HepG2 (cell line): ENCODE results near the gene ALB. TPM values are rescaled to one million over a fixed set of nuclear protein-coding genes. Genes with fewer than 3 reads are reported as not detected.

ENCODE experiments used
- ARNTL ChIP-seq: sonication (generic); formaldehyde crosslinking; IDR thresholded peaks from 2 replicates; pipeline ENCODE4 v1.4.0; 2020; ENCODE audit warnings: mild to moderate bottlenecking, missing genetic modification reagents
- CBX1 ChIP-seq: IDR thresholded peaks from one replicate; pipeline ENCODE4 v1.6.1; 2016; ENCODE audit warnings: antibody characterized with exemption, low read depth
- DPF2 ChIP-seq: sonication (generic); formaldehyde crosslinking; IDR thresholded peaks from 2 replicates; pipeline ENCODE4 v1.4.0; 2020; ENCODE audit warnings: mild to moderate bottlenecking, low read depth, missing genetic modification reagents, borderline replicate concordance
- EHMT2 ChIP-seq: fragments of 200-600 bp; sonication (generic); IDR thresholded peaks from 2 replicates; pipeline ENCODE4 v1.7.0; 2017; ENCODE audit warnings: antibody characterized with exemption, low read depth, low read length, borderline replicate concordance
- ELF1 ChIP-seq: sonication (generic); formaldehyde crosslinking; IDR thresholded peaks from 2 replicates; pipeline ENCODE4 v1.4.0; 2020; ENCODE audit warnings: missing genetic modification reagents
- IRF2 ChIP-seq: IDR thresholded peaks from 2 replicates; pipeline ENCODE4 v1.6.1; 2018; ENCODE audit warnings: missing genetic modification reagents, missing compliant biosample characterization
- MATR3 ChIP-seq: sonication (generic); formaldehyde crosslinking; IDR thresholded peaks from 2 replicates; pipeline ENCODE4 v1.4.0; 2020; ENCODE audit warnings: missing genetic modification reagents
- NFIC ChIP-seq: IDR thresholded peaks from 2 replicates; pipeline ENCODE4 v1.6.1; 2012; ENCODE audit warnings: mild to moderate bottlenecking, low read length, inconsistent platforms
- RXRA ChIP-seq: sonication (generic); formaldehyde crosslinking; IDR thresholded peaks from 2 replicates; pipeline ENCODE4 v1.5.1; 2020; ENCODE audit warnings: missing genetic modification reagents
- SNAI1 ChIP-seq: sonication (generic); formaldehyde crosslinking; IDR thresholded peaks from 2 replicates; pipeline ENCODE4 v1.5.0; 2020; ENCODE audit warnings: mild to moderate bottlenecking, missing genetic modification reagents, borderline replicate concordance
- SOX5 ChIP-seq: IDR thresholded peaks from 2 replicates; pipeline ENCODE4 v1.6.1; 2016; ENCODE audit warnings: borderline replicate concordance
- SSRP1 ChIP-seq: IDR thresholded peaks from 2 replicates; pipeline ENCODE4 v1.6.1; 2016; ENCODE audit warnings: control low read depth
- ZBTB3 ChIP-seq: sonication (generic); formaldehyde crosslinking; IDR thresholded peaks from 2 replicates; pipeline ENCODE4 v1.4.0; 2020; ENCODE audit warnings: low read depth, mild to moderate bottlenecking, moderate library complexity, missing genetic modification reagents, borderline replicate concordance
- ZKSCAN8 ChIP-seq: IDR thresholded peaks from 2 replicates; pipeline ENCODE4 v1.6.1; 2016; ENCODE audit warnings: borderline replicate concordance, missing genetic modification reagents, missing compliant biosample characterization
- polyA plus RNA-seq, 8 experiments: library from polyadenylated mRNA; depleted of rRNA in 3 of 8; stranded (reverse) in 7 of 8; unstranded in 1 of 8; fragments of >200 nt; fragmentation: Illumina TruSeq in 4 of 8; extraction: Trizol in 4 of 8; gene quantifications; 2 replicates each; pipeline versions ENCODE4 v1.2.1 to v1.2.3, GENCODE V29; 2011 to 2016; ENCODE audit warnings: low read depth in 4 of 8, missing spikeins in 1 of 8, mixed read lengths in 1 of 8; ENCODE audit not compliant: insufficient read depth in 1 of 8
- total RNA-seq, 5 experiments: library from RNA; depleted of rRNA; stranded (reverse); fragments of >200 nt; fragmentation: Illumina TruSeq; extraction: Trizol; gene quantifications; 2 replicates each; pipeline ENCODE4 v1.2.3, GENCODE V29; 2016; ENCODE audit warnings: low read depth in 1 of 5
- TF ChIP-seq, protein P1 (sequence below): IDR thresholded peaks from 2 replicates; pipeline ENCODE4 v1.6.1; 2016; ENCODE audit warnings: low read depth, missing genetic modification reagents, missing compliant biosample characterization
- TF ChIP-seq, protein P2 (sequence below): IDR thresholded peaks from 2 replicates; pipeline ENCODE4 v1.6.1; 2016; ENCODE audit warnings: control low read depth
- TF ChIP-seq, protein P3 (sequence below): IDR thresholded peaks from 2 replicates; pipeline ENCODE4 v1.6.1; 2012; ENCODE audit warnings: low read depth, low read length, improper control_type of control experiment
- TF ChIP-seq, protein P4 (sequence below): sonication (generic); formaldehyde crosslinking; IDR thresholded peaks from 2 replicates; pipeline ENCODE4 v1.5.0; 2020; ENCODE audit warnings: missing genetic modification reagents
- TF ChIP-seq, protein P5 (sequence below): IDR thresholded peaks from 2 replicates; pipeline ENCODE4 v1.6.1; 2016; ENCODE audit warnings: mild to moderate bottlenecking

The ALB gene
- total and polyA plus RNA-seq, 2 of the 13 experiments (the other 11 are each of a cell fraction or from before 2014, with no cell fraction given), result 22,259 to 22,625 TPM

DNA sequence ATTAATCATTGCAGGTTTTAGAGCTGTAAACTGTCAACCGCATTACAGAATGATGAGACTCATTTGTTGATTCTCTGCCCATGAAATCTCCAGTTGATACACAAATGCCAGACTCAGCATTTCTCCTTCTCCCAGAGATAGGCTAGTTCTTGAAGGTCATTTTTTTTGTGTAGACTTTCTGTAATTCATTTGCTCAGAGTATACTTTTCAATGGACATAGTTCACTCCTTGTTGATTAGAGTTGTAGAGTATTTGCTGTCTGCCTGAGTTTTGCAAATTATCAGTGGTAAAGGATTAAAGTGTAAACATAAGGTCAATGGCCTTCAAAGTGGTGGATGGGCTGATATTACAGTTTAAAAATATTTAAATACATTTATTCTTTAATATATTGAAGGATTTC is 15.2 kb upstream of the ALB start (continued):
- TF ChIP-seq, protein P1, sequence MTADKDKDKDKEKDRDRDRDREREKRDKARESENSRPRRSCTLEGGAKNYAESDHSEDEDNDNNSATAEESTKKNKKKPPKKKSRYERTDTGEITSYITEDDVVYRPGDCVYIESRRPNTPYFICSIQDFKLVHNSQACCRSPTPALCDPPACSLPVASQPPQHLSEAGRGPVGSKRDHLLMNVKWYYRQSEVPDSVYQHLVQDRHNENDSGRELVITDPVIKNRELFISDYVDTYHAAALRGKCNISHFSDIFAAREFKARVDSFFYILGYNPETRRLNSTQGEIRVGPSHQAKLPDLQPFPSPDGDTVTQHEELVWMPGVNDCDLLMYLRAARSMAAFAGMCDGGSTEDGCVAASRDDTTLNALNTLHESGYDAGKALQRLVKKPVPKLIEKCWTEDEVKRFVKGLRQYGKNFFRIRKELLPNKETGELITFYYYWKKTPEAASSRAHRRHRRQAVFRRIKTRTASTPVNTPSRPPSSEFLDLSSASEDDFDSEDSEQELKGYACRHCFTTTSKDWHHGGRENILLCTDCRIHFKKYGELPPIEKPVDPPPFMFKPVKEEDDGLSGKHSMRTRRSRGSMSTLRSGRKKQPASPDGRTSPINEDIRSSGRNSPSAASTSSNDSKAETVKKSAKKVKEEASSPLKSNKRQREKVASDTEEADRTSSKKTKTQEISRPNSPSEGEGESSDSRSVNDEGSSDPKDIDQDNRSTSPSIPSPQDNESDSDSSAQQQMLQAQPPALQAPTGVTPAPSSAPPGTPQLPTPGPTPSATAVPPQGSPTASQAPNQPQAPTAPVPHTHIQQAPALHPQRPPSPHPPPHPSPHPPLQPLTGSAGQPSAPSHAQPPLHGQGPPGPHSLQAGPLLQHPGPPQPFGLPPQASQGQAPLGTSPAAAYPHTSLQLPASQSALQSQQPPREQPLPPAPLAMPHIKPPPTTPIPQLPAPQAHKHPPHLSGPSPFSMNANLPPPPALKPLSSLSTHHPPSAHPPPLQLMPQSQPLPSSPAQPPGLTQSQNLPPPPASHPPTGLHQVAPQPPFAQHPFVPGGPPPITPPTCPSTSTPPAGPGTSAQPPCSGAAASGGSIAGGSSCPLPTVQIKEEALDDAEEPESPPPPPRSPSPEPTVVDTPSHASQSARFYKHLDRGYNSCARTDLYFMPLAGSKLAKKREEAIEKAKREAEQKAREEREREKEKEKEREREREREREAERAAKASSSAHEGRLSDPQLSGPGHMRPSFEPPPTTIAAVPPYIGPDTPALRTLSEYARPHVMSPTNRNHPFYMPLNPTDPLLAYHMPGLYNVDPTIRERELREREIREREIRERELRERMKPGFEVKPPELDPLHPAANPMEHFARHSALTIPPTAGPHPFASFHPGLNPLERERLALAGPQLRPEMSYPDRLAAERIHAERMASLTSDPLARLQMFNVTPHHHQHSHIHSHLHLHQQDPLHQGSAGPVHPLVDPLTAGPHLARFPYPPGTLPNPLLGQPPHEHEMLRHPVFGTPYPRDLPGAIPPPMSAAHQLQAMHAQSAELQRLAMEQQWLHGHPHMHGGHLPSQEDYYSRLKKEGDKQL, result peak; percentile 75
- TF ChIP-seq CBX1 (no peak), ZKSCAN8 (peak; percentile 41; the same call in 1 of the 2 replicates), ZBTB3 (CRISPR knock-in tag) (no peak), IRF2 (peak; percentile 55; the same call in 1 of the 2 replicates), DPF2 (peak; percentile 48; the same call in 1 of the 2 replicates), SOX5 (CRISPR knock-in tag) (peak; percentile 76), SSRP1 (CRISPR knock-in tag) (no peak), ARNTL (CRISPR knock-in tag) (no peak), RXRA (CRISPR knock-in tag) (no peak), EHMT2 (no peak; the same call in 1 of the 2 replicates), NFIC (peak; percentile 89), ELF1 (CRISPR knock-in tag) (no peak), SNAI1 (CRISPR knock-in tag) (no peak), MATR3 (no peak)
- TF ChIP-seq, protein P2, sequence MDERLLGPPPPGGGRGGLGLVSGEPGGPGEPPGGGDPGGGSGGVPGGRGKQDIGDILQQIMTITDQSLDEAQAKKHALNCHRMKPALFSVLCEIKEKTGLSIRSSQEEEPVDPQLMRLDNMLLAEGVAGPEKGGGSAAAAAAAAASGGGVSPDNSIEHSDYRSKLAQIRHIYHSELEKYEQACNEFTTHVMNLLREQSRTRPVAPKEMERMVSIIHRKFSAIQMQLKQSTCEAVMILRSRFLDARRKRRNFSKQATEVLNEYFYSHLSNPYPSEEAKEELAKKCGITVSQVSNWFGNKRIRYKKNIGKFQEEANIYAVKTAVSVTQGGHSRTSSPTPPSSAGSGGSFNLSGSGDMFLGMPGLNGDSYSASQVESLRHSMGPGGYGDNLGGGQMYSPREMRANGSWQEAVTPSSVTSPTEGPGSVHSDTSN (CRISPR knock-in tag), result no peak
- TF ChIP-seq, protein P3, sequence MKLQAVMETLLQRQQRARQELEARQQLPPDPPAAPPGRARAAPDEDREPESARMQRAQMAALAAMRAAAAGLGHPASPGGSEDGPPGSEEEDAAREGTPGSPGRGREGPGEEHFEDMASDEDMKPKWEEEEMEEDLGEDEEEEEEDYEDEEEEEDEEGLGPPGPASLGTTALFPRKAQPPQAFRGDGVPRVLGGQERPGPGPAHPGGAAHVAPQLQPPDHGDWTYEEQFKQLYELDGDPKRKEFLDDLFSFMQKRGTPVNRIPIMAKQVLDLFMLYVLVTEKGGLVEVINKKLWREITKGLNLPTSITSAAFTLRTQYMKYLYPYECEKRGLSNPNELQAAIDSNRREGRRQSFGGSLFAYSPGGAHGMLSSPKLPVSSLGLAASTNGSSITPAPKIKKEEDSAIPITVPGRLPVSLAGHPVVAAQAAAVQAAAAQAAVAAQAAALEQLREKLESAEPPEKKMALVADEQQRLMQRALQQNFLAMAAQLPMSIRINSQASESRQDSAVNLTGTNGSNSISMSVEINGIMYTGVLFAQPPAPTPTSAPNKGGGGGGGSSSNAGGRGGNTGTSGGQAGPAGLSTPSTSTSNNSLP, result peak; percentile 79
- TF ChIP-seq, protein P4, sequence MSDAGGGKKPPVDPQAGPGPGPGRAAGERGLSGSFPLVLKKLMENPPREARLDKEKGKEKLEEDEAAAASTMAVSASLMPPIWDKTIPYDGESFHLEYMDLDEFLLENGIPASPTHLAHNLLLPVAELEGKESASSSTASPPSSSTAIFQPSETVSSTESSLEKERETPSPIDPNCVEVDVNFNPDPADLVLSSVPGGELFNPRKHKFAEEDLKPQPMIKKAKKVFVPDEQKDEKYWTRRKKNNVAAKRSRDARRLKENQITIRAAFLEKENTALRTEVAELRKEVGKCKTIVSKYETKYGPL (CRISPR knock-in tag), result no peak
- TF ChIP-seq, protein P5, sequence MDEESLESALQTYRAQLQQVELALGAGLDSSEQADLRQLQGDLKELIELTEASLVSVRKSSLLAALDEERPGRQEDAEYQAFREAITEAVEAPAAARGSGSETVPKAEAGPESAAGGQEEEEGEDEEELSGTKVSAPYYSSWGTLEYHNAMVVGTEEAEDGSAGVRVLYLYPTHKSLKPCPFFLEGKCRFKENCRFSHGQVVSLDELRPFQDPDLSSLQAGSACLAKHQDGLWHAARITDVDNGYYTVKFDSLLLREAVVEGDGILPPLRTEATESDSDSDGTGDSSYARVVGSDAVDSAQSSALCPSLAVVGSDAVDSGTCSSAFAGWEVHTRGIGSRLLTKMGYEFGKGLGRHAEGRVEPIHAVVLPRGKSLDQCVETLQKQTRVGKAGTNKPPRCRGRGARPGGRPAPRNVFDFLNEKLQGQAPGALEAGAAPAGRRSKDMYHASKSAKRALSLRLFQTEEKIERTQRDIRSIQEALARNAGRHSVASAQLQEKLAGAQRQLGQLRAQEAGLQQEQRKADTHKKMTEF, result peak; percentile 70
